M059J (cell line): ENCODE results near the gene C20orf202. TPM values are rescaled to one million over a fixed set of nuclear protein-coding genes. Genes with fewer than 3 reads are reported as not detected.

ENCODE experiments used
- DNase-seq: peaks from one replicate; pipeline ENCODE4 v3.0.0-alpha.2; 2012; ENCODE audit warnings: low read depth
- total RNA-seq: library from RNA; depleted of rRNA; stranded (reverse); fragments of >200 nt; shearing (Covaris generic); gene quantifications from 2 replicates; pipeline ENCODE4 v1.2.3, GENCODE V29; 2014; rRNA removed

C20orf202 gene
- total RNA-seq, result not detected in 2 replicates

DNA sequence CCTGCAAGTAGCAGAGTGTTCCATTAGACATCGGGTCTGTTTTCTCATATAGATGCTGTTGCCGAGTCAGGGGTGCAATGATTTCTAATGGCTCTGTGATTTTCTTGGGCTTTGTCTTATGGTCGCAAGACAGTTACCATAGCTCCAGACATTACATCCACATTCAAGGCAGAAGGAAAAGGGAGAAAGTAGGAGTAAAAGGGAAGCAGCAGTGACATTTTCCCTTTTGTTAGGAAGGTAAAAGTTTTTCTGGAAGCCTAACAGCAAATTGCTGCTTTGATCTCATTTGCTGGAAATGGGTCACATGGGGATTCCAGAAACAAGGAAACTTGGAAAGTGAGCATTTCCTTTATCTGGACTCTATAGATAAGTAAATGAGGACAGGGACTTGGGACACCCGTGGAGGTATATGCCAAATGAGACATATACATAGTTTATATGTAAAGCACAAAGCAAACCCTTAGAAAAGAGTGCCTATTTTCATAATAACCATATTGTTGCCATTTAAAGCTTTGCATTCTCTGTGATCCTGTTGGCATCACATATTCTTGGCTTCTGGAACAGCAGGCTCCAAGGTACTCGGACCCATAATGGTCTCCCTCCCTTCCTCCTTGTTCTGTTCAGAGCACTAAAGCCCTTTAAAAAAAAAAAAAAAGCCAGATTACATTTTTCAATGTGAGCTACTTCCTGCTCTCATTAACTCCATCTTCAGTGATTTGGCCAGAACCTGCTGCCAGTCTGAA lies at the start of gene C20orf202:
Gene C20orf202, plus strand, starts transcription at position 693 of the 743 bp plus-strand sequence. CDS start 132 bp downstream, outside the sequence.
- no peak for DNase-seq

DNA sequence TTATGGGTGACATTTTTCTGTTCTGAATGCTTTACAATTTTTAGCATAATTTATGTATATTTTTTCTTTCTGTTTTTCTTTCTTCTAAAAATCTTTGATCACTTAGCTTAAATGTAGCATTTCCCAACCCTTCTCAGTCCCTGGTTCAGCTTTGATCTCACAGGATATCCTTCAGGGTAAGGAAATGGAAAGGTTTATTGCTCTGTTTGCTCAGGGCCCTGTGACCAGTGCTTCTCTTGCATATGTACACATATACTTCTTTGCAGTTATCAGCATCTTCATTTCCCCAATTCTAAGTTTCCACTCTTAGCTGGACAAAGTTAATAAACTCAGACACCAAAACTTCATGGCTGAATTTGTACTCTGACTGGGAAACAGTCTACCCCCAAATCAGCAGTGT lies 49.0 kb upstream of the C20orf202 start:
- DNase-seq, result no peak

DNA sequence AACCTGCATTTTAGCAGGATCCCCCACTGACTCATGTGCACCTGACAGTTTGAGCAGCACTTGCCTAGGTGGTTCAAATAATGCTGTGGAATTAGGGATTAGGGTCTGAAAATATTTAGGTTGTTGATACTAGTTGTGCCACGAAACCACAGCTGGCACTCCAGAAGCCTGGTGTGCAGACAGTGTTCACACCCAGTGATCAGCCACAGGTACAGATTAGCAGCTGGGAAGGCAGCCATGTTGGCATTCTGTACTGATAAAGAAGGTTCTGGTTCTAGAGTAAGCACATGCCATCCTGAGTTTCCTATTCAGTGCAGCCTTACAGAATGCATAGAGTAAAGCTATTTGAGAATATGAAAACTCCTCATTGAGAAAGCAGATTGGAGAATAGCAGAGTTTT lies 48.6 kb upstream of the C20orf202 start:
- DNase-seq, result no peak

DNA sequence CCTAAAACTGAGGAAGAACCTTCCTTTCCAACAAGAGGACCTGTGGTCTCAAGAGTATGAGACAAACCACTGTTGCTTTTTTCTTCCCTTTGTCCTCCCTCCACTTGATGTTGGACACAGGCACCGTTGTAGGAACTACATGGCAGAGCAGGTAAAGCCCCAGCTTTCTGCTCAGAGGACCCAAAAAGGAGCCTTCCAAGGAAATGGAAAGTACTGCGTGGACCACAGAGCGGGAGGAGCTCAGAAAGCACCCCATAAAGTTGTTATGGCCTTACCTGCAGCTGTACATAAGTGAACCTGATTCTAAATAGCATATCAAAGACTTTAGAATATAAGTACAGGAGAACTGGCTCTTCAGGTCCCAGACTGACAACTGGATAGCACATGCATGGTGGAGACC lies 47.9 kb upstream of the C20orf202 start:
- DNase-seq, result no peak

DNA sequence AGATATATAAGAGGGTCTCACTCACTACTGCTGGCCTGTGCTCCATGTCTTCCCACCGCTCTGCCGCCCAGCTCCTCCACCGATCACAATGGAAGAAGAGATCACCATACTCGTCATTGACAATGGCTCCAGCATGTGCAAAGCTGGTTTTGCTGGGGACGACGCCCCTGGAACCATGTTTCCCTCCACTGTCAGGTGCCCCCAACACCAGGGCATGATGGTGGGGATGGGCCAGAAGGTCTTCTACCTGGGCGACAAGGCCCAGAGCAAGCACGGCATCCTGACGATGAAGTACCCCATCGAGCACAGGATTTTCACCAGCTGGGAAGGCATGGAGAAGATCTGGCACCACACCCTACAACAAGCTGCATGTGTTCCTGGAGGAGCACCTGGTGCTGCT lies 42.8 kb upstream of the C20orf202 start:
- no peak for DNase-seq

DNA sequence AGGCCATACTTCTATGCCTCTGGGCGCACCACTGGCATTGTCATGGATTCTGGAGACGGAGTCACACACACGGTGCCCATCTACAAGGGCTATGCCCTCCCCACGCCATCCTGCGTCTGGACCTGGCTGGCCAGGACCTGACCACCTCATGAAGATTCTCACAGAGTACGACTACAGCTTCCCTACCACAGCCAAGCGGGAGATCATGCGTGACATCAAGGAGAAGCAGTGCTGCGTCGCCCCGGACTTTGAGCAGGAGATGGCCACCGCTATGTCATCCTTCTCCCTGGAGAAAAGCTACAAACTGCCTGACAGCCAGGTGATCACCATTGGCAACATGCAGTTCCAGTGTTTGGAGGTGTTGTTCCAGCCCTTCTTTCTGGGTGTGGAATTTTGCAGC lies 42.3 kb upstream of the C20orf202 start:
- no peak for DNase-seq

DNA sequence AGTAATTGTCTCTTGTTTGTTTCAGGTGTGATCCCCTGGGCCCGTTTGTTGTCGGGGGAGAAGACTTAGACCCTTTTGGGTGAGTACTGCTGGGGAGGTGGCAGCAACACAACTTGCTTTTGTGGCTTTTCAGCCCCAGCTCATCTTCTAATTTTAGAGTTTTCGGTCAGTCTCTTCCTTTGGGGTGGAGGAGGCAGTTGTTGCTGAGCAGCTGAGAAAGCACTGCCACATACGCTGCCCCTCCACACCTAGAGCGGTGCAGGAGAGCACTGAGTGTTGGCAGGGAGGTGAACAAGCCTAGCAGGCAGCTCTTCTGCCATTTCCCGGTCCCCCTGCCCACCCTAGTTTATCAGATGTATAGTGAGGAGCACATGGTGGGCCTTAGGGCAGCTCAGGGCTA lies 40.1 kb upstream of the C20orf202 start:
- DNase-seq, result no peak

DNA sequence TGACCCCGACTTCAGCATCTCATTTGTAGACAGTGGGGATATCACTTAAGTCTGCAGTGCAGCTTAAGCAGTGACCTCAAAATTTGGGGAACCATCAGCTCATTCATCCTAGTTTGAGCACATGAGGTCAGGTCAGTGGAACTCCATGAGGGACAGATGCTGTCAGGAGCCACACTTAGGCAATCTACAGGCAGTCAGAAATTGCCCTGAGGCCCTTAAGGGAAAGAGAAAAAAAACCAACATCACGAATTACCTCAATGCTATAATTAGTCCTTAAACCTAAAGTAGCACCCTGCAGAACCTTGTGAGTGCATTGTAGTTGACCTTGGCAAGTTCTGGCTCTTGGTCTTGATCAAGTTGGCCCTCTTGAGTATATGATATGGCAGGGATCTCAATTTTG lies 39.6 kb upstream of the C20orf202 start:
- DNase-seq, result no peak

DNA sequence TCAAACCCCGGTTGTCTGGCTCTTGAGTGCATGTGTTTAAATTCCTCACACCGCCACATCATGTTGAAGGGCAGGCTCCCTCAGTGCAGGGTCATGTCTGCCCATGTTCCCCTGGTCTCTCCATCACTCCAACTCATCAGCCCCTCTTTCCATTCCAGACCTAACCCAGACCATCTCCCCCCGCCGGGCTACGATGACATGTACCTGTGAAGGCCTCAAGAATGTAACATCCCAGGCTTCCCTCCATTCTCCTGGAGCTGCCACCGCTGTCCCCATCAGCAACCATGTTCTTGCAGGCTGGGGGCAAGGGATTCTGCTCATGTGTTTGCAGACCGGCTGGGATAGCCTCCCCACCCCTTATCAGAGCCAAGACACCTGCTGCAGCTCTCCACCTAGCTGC lies 38.4 kb upstream of the C20orf202 start:
- DNase-seq, result no peak

DNA sequence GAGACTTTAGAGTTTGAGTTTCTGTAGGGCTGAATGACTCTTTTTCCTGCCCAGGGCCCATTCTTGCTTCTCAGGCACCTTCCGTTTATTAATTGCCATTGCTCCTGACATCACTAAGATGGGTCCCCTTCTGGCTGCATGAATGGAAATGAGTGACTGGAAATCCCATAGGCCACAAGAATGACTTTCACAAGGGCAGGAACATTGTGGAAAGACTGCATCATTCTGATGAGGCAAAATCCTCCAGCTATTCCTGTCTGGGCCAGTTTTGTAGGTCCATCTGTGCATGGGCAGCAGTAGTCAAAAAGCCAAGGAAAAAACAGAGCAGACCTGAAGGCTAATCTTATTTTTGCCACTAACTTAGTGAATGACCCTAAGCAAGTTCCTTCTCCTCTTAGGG lies 37.7 kb upstream of the C20orf202 start:
- DNase-seq, result no peak

DNA sequence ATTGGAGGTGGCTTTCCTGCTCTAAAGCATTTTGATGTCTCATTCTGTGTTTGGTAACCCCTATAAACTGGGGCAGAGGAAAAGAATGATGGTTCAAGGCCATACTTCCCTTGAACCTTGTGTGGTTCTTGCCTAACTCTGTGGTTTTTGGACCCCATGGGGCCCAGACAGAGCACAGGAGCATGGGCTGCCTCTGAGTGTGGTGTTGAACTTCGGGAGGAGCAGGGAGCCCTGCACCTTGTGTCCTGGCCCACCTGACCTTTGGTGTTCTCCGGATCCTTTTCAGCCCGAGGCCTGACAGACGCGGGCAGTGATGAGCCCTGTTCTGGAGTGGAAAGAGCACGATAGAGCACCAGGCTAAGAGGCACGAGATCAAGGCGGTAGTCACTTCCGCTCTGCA lies 37.3 kb upstream of the C20orf202 start:
- DNase-seq, result no peak

DNA sequence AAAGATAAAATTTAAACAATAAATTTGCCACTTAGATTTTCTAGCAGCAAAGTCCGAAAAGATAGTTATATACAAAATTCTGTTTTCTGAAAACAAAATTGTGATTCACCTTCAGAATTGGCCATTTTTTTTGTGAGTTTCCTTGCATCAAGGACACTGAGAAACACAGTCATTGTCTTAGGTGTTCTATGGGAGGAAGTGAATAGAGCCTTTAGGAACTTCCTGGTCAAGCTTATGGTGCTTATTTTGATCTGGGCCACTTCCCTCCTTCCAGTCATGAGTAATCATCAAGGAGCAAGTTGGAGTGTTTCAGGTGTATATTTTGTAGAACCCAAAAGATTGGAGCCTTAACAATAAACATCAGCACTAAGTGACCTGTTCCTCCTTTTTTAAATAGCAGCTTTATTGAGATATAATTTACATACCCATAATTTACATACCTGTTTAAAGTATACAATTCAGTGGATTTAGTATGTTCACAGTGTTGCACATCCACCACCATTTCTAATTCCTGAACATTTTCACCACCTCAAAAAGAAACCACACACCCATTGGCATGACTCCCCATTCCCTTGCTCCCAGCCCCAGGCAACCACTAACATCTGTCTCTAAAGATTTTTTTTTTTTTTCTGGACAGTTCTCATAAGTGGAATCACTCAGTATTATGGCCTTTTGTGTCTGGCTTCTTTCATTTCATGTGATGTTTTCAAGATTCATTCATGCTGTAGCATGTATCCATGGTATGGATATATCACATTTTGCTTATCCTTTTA lies 36.1 kb upstream of the C20orf202 start:
- peak; percentile 19 for DNase-seq

DNA sequence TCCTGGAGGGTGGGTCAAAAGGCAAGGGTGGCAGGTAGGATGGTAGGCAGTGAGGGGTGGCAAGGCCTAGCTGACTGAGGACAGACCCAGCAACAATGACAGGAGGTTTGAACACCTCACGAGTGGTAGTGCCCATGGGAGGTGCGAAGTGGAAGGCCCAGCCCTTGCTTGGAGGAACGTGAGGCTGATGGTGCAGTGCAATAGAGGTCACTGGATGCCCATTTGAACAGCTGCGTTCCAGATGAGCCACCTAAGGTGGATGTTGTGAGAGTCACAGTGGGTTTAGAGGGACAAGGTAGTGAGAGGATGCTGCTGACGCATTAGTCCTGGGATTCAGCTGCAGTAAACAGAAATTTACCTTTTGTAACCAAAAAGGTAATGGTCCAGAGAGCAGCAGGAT lies 34.0 kb upstream of the C20orf202 start:
- DNase-seq, result no peak

DNA sequence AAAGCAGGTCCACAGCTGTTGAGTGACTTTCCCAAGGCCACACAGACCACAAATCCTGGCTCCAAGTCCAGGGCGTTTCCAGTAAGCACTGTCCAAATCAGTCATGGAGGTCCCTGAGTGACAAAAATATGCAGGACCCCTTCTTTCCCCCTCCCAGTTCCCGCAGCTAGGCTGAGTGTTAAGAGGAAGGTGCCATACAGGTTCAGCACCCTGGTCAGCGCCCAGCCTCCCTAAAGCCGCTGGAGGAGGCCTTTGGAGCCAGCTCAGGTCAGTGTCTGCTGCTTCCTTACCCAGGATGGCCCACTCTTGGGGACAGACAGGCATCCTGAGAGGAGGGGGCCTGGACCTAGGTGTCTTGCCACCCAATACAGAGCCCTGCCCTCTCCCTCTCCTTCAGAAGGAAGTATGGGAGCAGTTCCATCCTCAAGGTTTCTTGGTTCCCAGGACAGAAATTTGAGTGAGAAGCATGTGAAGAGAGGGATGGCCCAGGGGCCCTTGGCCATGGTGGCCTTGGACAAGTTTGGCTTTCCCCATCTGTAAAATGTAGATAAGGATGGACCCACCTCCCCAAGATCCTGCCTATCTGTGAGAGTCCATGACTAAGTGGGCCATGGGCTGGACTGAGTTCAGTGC lies 31.7 kb upstream of the C20orf202 start:
- peak; percentile 45 for DNase-seq

DNA sequence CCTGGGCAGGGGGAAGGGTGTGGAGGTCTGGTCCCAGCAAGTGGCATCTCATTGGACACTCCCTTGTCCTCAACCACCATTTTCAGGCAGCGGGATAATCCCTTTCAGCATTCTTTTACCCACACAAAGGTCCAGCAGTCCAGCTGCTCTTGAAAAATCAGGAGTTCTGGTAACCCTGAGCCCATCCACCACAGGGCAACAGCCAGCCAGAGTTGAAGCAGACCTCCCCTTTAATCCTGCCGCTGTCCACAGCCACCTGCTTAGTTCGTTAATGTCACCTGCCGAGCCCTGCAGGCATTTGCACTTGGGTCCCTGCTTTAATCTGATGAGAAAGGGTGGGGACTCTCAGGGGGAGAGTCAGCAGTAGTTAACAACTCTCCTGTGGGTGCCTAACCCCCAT lies 29.6 kb upstream of the C20orf202 start:
- no peak for DNase-seq

DNA sequence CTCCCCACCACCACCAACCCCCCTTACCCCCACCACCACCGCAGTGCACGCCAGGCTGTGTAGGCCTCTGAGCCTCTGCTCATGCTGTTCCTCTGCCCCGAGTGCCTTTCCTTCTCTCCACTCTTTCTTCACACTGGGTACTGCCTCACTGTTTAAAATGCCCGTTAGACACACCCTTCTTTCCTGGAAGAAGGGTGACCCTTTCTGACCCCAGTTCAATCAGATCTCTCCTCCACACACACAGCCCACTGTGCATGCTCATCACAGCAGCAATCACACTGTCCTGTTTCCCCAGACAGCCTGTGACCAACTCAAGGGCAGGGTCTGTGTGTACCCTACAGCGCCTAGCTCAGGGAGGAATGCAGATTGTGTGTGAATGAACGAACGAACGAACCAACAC lies 28.5 kb upstream of the C20orf202 start:
- DNase-seq, result no peak

DNA sequence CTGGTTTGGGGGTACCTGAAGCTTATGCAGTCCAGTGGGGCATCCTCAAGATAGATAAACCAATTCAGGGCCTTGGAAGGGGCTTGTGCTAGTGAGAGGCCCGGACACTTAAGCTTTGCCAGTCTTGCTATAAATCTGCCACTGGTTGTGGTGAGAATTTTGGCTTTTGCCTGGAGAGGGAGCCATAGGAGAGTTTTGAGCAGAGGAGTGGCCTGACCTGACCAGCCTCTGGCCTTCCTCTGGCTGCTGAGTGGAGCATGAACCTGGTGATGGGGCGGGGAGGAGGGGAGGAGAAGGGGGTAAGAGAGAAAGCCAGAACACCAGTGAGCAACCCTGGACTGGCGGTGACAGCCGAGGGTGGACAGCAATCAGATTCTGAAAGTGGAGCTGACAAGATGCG lies 25.6 kb upstream of the C20orf202 start:
- DNase-seq, result peak; percentile 35

DNA sequence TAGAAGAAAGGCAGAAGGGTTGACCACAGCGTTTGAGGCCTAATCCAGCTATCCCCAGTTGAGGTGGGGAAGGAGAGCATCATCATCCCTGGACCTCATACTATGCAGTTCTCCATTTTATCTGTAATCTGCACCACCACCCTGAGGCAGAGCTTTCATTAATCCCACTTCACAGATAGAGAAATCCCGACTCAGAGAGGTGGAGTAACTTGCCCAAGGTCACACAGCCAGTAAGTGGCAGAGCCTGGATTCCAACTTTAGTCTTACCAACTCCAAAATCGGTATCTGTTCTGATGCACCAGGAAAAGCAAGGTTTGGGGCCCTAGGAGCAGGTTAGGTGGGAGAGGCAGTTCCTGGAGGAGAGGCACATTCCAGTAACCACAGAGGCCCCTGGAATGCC lies 25.2 kb upstream of the C20orf202 start:
- DNase-seq, result no peak

DNA sequence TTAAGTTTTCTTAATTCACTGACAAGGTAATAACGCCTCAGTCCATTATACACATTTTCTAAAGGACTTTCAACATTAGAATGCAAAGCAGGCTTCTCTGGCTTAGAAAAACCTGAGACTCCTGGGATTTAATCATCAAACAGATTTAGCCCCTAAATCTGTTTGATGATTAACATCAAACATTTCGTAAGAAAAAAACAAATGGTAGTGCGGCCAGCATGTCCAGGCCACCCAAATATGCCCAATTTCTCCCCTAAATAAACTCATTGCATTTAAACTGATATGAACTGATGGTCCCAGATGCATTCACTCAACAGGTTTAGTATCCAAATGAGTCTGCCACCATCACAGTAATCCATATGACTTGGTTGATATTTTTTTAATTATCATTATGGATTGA lies 24.6 kb upstream of the C20orf202 start:
- no peak for DNase-seq

DNA sequence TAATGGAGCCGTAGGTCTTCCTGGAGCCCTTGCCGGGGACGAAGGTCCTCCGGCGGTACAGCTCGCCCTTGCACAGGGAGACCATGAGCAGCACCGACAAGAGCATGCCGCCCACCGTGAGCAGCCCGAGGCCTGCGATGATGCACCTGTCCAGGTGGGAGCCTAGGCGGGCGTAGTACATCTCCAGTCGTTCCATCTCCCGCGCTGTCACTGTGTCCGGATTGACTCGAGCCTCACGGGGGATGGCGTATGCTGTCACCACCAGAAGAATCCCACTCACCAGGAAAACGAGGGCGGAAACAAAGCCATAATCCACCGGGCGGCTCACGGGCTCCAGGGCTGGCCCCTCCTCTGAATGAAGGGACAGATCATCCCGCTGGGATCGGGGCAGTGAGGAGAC lies 22.3 kb upstream of the C20orf202 start:
- DNase-seq, result no peak

DNA sequence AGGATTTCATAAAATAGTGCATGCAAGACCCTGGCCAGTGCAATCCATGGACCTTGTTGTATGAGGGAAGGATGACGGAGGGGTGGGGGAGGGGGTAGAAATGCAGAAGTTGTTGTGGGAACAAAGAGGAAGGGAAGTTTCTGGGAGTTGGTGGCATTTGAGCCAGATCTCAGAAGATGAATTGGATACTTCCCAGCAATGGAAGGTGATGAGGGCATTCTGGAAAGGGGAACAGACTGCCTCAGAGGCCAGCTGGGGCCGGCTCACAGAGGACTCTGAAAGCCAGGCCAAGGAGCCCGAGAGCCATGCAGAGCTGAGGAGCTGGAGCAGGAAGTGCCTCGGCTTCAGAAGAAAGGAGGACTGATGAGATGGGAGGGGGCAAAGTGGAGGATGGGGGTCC lies 21.1 kb upstream of the C20orf202 start:
- DNase-seq, result no peak

DNA sequence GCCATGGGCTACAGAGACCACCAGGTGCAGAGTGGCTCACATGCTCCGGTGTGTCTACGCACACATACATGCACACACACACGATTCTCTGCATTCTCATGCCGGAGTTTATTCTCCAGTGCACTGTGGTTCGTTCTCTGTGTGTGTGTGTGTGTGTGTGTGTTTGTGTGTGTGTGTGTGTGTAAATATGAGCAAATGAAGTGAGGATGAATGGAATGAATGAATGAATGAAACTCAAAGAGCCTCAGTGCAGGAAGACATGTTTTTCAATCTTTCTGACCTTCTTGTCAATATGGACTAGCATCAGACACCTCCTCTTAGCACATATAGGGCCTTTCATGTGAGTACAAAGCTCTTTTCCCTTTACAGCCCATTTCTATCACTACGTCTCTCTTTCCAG lies 20.1 kb upstream of the C20orf202 start:
- DNase-seq, result no peak

DNA sequence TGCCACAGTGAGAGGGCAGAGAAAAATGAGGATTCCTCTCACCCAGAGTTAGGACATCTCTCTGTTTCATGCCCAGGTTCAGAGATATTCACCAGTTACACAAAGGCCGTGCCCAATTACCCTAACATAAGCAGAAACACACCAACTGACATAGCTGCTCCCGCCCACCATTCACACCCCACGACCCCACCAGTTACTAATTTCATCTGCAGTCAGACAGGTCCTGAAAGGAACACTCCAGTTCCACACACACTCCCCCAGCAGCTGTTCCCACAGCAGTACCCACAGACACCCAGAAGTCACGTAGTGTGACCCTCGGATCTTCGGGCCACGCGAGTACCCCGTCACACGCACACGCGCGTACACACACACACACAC lies 19.0 kb upstream of the C20orf202 start:
- DNase-seq, result no peak
